Activated CD4-positive, alpha-beta T cell treated with anti-CD3 and anti-CD28 coated beads, Interleukin-2, amount 10 ng/mL, durations not matched to agents 7 days and 5 days (primary cell): ENCODE results near the gene AMH. TPM values are rescaled to one million over a fixed set of nuclear protein-coding genes. Genes with fewer than 3 reads are reported as not detected.

Experiments
- CTCF ChIA-PET: fragments of 350-600 bp; sonication (Branson Sonifier 250); formaldehyde crosslinking; loops from one replicate; lab custom pipeline; 2021; ENCODE audit warnings: antibody characterized with exemption; lab: Charles Lee
- POLR2A ChIA-PET: fragments of 350-600 bp; sonication (Branson Sonifier 250); formaldehyde crosslinking; loops from one replicate; lab custom pipeline; 2021; ENCODE audit warnings: antibody characterized with exemption; lab: Charles Lee
- DNase-seq: peaks from one replicate; pipeline ENCODE4 v3.0.0-alpha.2; 2020
- H3K27ac Mint-ChIP-seq: one replicate; pipeline ENCODE4 v1.8.0; 2021; ENCODE audit warnings: mild to moderate bottlenecking, moderate library complexity, mixed read lengths
- H3K27me3 Mint-ChIP-seq: one replicate; pipeline ENCODE4 v1.8.0; 2021; ENCODE audit warnings: mixed read lengths
- H3K36me3 Mint-ChIP-seq: one replicate; pipeline ENCODE4 v1.8.0; 2021; ENCODE audit warnings: low read depth, mixed read lengths
- H3K4me1 Mint-ChIP-seq: one replicate; pipeline ENCODE4 v1.8.0; 2021; ENCODE audit warnings: mixed read lengths
- H3K4me3 Mint-ChIP-seq: one replicate; pipeline ENCODE4 v1.8.0; 2021; ENCODE audit warnings: mild to moderate bottlenecking, moderate library complexity, mixed read lengths
- H3K9me3 Mint-ChIP-seq: one replicate; pipeline ENCODE4 v1.8.0; 2021; ENCODE audit warnings: mixed read lengths
- total RNA-seq, 2 experiments: library from RNA; stranded (reverse); gene quantifications; one replicate each; pipeline ENCODE4 v1.2.3, GENCODE V29; 2021

Gene AMH
- total RNA-seq, 2 experiments from 2014 or later = 5.2 to 9.2 TPM

- ChIA-PET POLR2A (no interaction called here), CTCF (interaction anchor here (1.1 to 1.4 kb wide), 2 partner anchors 9 to 262 kb away, joined by 4 to 5 read pairs; no protein-coding TSS in a partner anchor)
- Mint-ChIP-seq H3K4me1 (peaks cover 16% of the 10 kb centered on the region), H3K27ac (peak overlapping the region; percentile 69), H3K4me3 (no peak overlapping the region), H3K27me3 (peaks cover 5% of the 10 kb centered on the region), H3K9me3 (no peaks in the 10 kb centered on the region), H3K36me3 (no peaks in the 10 kb centered on the region)
- DNase-seq = no peak
Observed at GRCh38 chr19:2282862-2283237, 33.7 kb downstream of the AMH start.

- Mint-ChIP-seq H3K4me1 (peaks cover 24% of the 10 kb centered on the region), H3K36me3 (no peaks in the 10 kb centered on the region), H3K4me3 (no peak overlapping the region), H3K9me3 (no peaks in the 10 kb centered on the region), H3K27ac (no peak overlapping the region), H3K27me3 (peaks cover 5% of the 10 kb centered on the region)
- ChIA-PET POLR2A (no interaction called here), CTCF (interaction anchor here (0.6 to 1.7 kb wide), 3 partner anchors 10 to 681 kb away, joined by 4 to 5 read pairs (median 4); no protein-coding TSS in a partner anchor)
- no peak for DNase-seq
Observed at GRCh38 chr19:2283835-2284507, 34.8 kb downstream of the AMH start.

- ChIA-PET POLR2A (interaction anchor here (0.9 kb wide), 1 partner anchor 13 kb away, joined by 3 read pairs; no protein-coding TSS in a partner anchor), CTCF (interaction anchor here (0.6 to 5.7 kb wide), 3 partner anchors 10 to 104 kb away, joined by 3 to 49 read pairs (median 5); no protein-coding TSS in a partner anchor)
- Mint-ChIP-seq H3K4me3 (no peak overlapping the region), H3K4me1 (peaks cover 38% of the 10 kb centered on the region), H3K9me3 (no peaks in the 10 kb centered on the region), H3K27ac (no peak overlapping the region), H3K27me3 (peaks cover 5% of the 10 kb centered on the region), H3K36me3 (peaks cover 6% of the 10 kb centered on the region)
- no peak for DNase-seq
Observed at GRCh38 chr19:2286402-2287140, 37.4 kb downstream of the AMH start.

DNA sequence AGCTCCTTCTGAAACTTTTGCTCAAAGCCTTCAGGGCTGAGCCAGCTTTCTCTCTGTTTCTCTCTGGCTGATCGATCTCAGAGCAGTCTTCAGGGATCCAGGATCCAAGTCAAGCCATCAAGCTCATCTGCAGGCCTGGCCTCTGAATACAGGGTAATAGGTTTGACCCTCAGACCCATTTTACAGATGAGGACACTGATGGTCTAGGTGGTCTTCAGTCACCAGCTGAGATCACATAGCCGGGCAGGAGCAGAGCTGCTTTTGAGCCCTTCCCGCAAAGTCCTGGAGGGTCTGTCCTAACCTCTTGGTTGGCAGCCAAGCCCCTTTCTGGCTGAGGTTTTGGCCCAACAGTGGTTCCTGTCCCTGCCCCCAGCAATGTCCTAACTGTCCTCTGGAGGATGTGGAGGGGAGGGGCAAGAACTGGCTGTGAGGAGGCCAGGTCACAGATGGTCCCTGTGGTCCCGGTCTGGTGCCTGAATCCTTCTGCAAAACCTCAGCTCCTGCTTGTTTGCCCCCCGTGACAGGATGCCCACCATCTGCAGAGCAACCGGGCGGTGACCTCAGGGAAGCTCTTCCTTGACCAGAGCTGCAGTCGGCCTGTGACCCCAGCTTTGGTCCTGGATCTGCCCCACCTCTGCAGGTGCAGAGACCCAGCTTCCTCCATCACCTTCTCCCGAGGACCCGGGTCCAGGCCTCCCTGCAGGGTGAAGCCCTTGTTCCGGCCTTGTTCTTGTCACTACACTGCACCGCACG, 38.6 kb downstream of the AMH start:
- CTCF ChIA-PET = interaction anchor here (0.9 to 5.7 kb wide), 4 partner anchors 8 to 44 kb away, joined by 3 to 49 read pairs (median 6); no protein-coding TSS in a partner anchor
- Mint-ChIP-seq H3K9me3 (no peaks in the 10 kb centered on the region), H3K27ac (peak overlapping the region; percentile 98), H3K36me3 (peaks cover 10% of the 10 kb centered on the region), H3K4me1 (peaks cover 31% of the 10 kb centered on the region), H3K27me3 (peaks cover 2% of the 10 kb centered on the region), H3K4me3 (no peak overlapping the region)
- POLR2A ChIA-PET = interaction anchor here (0.9 kb wide), 1 partner anchor 14 kb away, joined by 3 read pairs; no protein-coding TSS in a partner anchor
- DNase-seq = no peak

DNA sequence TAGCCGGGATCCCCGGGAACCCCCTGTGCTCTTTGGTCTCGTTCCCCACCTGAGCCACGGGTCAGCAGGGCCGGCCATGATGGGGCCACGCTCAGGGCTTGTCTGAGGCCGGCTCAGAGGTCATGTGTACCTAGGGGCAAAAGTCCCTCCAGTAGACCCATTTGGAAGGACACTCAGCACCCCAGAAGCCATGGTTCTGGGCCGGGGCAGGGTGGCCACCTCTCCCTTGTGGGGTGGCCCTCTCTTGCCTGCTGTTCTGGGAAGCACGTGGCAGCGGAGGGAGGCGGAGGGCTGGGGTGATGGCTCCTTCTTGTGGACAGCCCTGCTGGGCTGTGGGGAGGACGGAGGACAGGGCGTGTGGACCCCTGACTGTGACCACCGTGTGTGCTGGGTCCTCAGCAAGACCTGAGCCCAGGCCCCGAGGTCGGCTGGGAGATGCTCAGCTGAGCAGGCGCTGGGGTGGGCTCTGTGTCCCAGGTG, 39.3 kb downstream of the AMH start:
- Mint-ChIP-seq H3K36me3 (peaks cover 15% of the 10 kb centered on the region), H3K27me3 (no peaks in the 10 kb centered on the region), H3K4me1 (peaks cover 29% of the 10 kb centered on the region), H3K9me3 (no peaks in the 10 kb centered on the region), H3K4me3 (peak overlapping the region; percentile 84), H3K27ac (peak overlapping the region; percentile 98)
- DNase-seq = no peak
- ChIA-PET CTCF (interaction anchor here (0.6 to 5.7 kb wide), 6 partner anchors 8 to 190 kb away, joined by 3 to 49 read pairs (median 4); no protein-coding TSS in a partner anchor), POLR2A (interaction anchor here (0.6 to 1.2 kb wide), 2 partner anchors 14 to 100 kb away, joined by 3 read pairs; no protein-coding TSS in a partner anchor)

GRCh38 chr19:2288818-2289713, 39.9 kb downstream of the AMH start:
- peak overlapping the region; percentile 98 for H3K27ac Mint-ChIP-seq
- DNase-seq = no peak

DNA sequence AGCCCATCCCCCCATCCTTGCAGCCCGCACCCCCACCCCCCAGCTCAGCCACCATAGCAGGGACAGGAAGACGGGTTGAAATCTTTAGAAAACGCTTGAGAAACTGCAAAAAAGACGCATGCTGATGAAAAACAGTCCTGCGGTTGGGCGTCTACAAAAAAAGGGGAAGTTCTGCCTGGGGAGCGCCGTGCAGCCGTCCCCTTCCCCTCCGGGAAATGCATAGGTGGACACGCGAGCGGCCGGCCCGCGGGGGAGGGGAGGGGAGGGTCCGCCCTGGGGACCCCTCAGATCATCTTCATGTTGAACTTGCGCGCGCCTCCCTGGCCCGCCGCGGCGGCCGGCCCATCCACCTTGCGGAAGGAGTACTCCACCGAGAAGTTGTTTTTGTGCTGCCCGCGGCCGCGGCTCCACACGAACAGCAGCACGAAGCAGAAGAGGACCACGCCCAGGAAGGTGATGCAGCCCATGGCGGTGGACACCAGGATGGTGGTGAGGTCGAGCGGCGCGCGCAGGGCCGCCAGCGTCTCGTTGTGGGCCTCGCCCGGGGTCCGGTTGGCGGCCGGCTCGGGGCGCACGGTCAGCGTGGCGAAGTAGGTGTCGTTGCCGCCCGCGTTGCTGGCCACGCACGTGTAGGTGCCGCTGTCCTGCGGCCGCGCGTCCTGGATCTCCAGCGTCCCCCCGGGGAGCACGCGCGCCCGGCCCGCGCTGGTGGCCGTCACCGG, 40.8 kb downstream of the AMH start:
- peaks cover 36% of the 10 kb centered on the region for H3K4me1 Mint-ChIP-seq
- peaks cover 21% of the 10 kb centered on the region for H3K36me3 Mint-ChIP-seq
- CTCF ChIA-PET = interaction anchor here (1.0 to 5.7 kb wide), 3 partner anchors 8 to 54 kb away, joined by 3 to 49 read pairs (median 4); partner anchors contain the start of gene PLEKHJ1
- H3K9me3 Mint-ChIP-seq = no peaks in the 10 kb centered on the region
- POLR2A ChIA-PET = interaction anchor here (0.6 to 1.2 kb wide), 2 partner anchors 16 to 1794 kb away, joined by 3 read pairs; no protein-coding TSS in a partner anchor
- H3K27ac Mint-ChIP-seq = peak overlapping the region; percentile 98
- peak; percentile 81 for DNase-seq
- H3K4me3 Mint-ChIP-seq = peak overlapping the region; percentile 84
- no peaks in the 10 kb centered on the region for H3K27me3 Mint-ChIP-seq

More at GRCh38 chr19:2288818-2289713, 39.9 kb downstream of the AMH start:
- H3K27me3 Mint-ChIP-seq = no peaks in the 10 kb centered on the region
- POLR2A ChIA-PET = interaction anchor here (0.6 to 1.2 kb wide), 3 partner anchors 15 to 1793 kb away, joined by 3 read pairs; no protein-coding TSS in a partner anchor
- H3K9me3 Mint-ChIP-seq = no peaks in the 10 kb centered on the region
- CTCF ChIA-PET = interaction anchor here (0.6 to 5.7 kb wide), 8 partner anchors 9 to 451 kb away, joined by 3 to 49 read pairs (median 4); partner anchors contain the start of gene PLEKHJ1
- peaks cover 20% of the 10 kb centered on the region for H3K36me3 Mint-ChIP-seq
- H3K4me1 Mint-ChIP-seq = peaks cover 33% of the 10 kb centered on the region
- peak overlapping the region; percentile 84 for H3K4me3 Mint-ChIP-seq

DNA sequence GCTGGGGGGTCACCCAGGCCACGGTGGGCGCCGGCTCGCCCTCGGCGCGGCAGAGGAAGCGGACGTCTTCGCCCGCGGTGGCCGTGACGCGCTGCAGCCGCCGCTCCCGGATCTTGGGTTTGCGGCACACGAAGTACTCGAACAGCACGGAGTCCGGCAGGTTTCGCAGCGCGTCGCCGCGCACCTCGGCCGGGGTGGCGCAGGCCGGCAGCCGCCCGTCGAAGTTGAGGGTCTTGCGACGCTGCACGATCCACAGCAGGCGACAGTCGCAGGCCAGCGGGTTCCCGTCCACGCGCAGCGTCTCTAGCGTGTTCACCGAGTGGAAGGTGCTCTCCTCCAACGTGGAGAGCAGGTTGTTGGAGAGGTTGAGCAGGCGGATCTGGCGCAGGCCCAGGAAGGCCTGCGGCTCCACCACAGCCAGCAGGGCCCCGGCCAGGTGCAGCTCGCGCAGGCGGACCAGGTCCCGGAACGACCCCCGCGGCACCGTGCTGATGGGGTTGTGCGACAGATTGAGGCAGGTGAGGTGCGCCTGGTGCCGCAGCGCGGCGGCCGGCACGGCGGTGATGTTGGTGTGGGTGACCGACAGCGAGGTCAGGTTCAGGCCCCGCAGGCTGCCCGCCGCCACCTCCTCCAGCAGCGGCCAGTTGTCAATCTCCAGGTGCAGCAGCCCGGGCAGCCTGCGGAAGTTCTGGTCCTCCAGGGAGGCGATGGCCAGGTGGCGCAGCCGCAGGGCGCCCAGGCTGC, 41.5 kb downstream of the AMH start:
- CTCF ChIA-PET = interaction anchor here (1.2 kb wide), 1 partner anchor 55 kb away, joined by 3 read pairs; no protein-coding TSS in a partner anchor
- POLR2A ChIA-PET = no interaction called here
- Mint-ChIP-seq H3K4me3 (peak overlapping the region; percentile 77), H3K4me1 (peaks cover 36% of the 10 kb centered on the region), H3K36me3 (peaks cover 26% of the 10 kb centered on the region), H3K27ac (peak overlapping the region; percentile 87), H3K9me3 (no peaks in the 10 kb centered on the region), H3K27me3 (no peaks in the 10 kb centered on the region)
- no peak for DNase-seq

GRCh38 chr19:2291185-2291751, 42.1 kb downstream of the AMH start:
- peaks cover 36% of the 10 kb centered on the region for H3K4me1 Mint-ChIP-seq
- CTCF ChIA-PET = interaction anchor here (0.5 to 1.2 kb wide), 3 partner anchors 56 to 944 kb away, joined by 3 to 4 read pairs (median 3); no protein-coding TSS in a partner anchor
- DNase-seq = no peak
- no peak overlapping the region for H3K27ac Mint-ChIP-seq
- H3K9me3 Mint-ChIP-seq = no peaks in the 10 kb centered on the region
- POLR2A ChIA-PET = no interaction called here
- peak overlapping the region; percentile 77 for H3K4me3 Mint-ChIP-seq
- no peaks in the 10 kb centered on the region for H3K27me3 Mint-ChIP-seq
- H3K36me3 Mint-ChIP-seq = peaks cover 29% of the 10 kb centered on the region
